HG03159 (cell line): Measurements from ENCODE around the gene ABCG1.
A peak's percentile ranks its signal among the peaks of the same experiment; 100 is the strongest.

ENCODE experiments used
- ATAC-seq: cut with Tn5 transposase; IDR thresholded peaks from one replicate; pipeline ENCODE4 v1.9.1; 2021; ENCODE audit warnings: mild to moderate bottlenecking, moderate library complexity; ENCODE audit not compliant: unreplicated experiment

The ABCG1 gene

GRCh38 chr21:42231756-42232155, 12.8 kb downstream of the ABCG1 start:
- no peak for ATAC-seq

GRCh38 chr21:42232176-42232825, 13.4 kb downstream of the ABCG1 start:
- ATAC-seq = no peak

GRCh38 chr21:42233067-42233961, 14.4 kb downstream of the ABCG1 start:
- peak; percentile 49 for ATAC-seq

GRCh38 chr21:42234041-42234440, 15.1 kb downstream of the ABCG1 start:
- no peak for ATAC-seq

GRCh38 chr21:42234464-42235241, 15.7 kb downstream of the ABCG1 start:
- ATAC-seq = peak; percentile 41

- no peak for ATAC-seq
These were observed 16.7 kb downstream of the ABCG1 start for GRCh38 chr21:42235593-42235992.

GRCh38 chr21:42236014-42236413, 17.1 kb downstream of the ABCG1 start:
- ATAC-seq = no peak

- no peak for ATAC-seq
These were observed 17.8 kb downstream of the ABCG1 start for GRCh38 chr21:42236693-42237092.

GRCh38 chr21:42237161-42237560, 18.2 kb downstream of the ABCG1 start:
- no peak for ATAC-seq

GRCh38 chr21:42237577-42237976, 18.6 kb downstream of the ABCG1 start:
- no peak for ATAC-seq

- ATAC-seq = no peak
These were observed 19.4 kb downstream of the ABCG1 start for GRCh38 chr21:42238185-42238934.

GRCh38 chr21:42239556-42239955, 20.6 kb downstream of the ABCG1 start:
- ATAC-seq = no peak

GRCh38 chr21:42239973-42240372, 21.0 kb downstream of the ABCG1 start:
- no peak for ATAC-seq

GRCh38 chr21:42242611-42243010, 23.7 kb downstream of the ABCG1 start:
- no peak for ATAC-seq

- ATAC-seq = no peak
These were observed 24.1 kb downstream of the ABCG1 start for GRCh38 chr21:42243026-42243425.

GRCh38 chr21:42245331-42246193, 26.6 kb downstream of the ABCG1 start:
- ATAC-seq = no peak

- no peak for ATAC-seq
These were observed 28.8 kb downstream of the ABCG1 start for GRCh38 chr21:42247716-42248115.

GRCh38 chr21:42248241-42248640, 29.3 kb downstream of the ABCG1 start:
- no peak for ATAC-seq

- peak; percentile 93 for ATAC-seq
These were observed 30.1 kb downstream of the ABCG1 start for GRCh38 chr21:42248783-42249597.
